ENCODE measurements around the gene SIRT6. TPM values are rescaled to one million over a fixed set of nuclear protein-coding genes. Genes with fewer than 3 reads are reported as not detected.
A peak's percentile ranks its signal among the peaks of the same experiment; 100 is the strongest.
"Not testable (repeated sequence)": the region's sequence is repeated elsewhere in the genome, so short reads cannot be mapped to it uniquely, and the experiment has no call there.

SIRT6 gene
- total RNA-seq, 1 experiment from 2014 or later: 23.0 TPM

DNA sequence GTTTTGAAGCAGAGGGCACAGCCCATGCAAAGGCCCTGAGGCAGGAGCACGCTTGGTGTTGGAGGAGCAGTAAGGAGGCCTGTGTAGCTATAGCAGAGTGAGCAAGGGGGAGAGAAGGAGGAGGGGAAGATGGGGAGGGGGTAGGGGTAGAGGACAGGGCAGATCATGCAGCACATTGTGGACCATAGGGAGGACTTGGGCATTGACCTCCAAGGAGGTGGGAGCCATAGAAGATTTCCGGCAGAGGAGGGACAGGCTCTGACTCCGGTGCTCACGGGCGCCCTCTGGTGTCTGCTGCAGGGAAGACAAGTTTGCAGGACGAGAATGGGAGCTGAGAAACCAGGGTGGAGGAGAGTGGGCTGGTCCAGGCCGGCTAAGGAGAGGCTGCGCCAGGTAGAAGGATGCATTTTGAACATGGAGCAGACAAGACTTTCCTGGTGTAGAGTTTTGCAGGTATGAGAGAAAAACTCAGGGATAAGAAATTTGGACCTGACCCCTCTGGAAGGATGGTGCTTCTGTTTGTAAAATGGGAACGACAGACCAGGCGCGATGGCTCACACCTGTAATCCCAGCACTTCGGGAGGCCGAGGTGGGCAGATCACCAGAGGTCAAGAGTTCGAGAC, 42.6 kb downstream of the SIRT6 start:
- Histone ChIP-seq H3K9me3 (ENCODE audit: low read length) (no peaks in the 10 kb centered on the region), H3K27ac (ENCODE audit: low read length) (no peak overlapping the region), H4K20me1 (ENCODE audit: insufficient read depth, low read depth, low read length) (no peaks in the 10 kb centered on the region), H3K4me2 (ENCODE audit: low read depth, low read length, poor library complexity, severe bottlenecking) (no peak overlapping the region), H3K9me2 (replicated peaks; ENCODE audit: insufficient read depth, low read length) (no peaks in the 10 kb centered on the region), H3K79me2 (ENCODE audit: low read length) (no peaks in the 10 kb centered on the region), H3K9ac (ENCODE audit: low read length) (no peak overlapping the region), H2AFZ (ENCODE audit: low read length) (no peak overlapping the region), H3K36me3 (ENCODE audit: insufficient read depth, low read length) (no peaks in the 10 kb centered on the region), H3K4me3 (ENCODE audit: low read length) (no peak overlapping the region), H3K4me1 (ENCODE audit: low read length) (0 out of 2 replicates have a peak, but pooled peaks cover 2% of the 10 kb centered on the region), H3K27me3 (ENCODE audit: low read length) (no peaks in the 10 kb centered on the region)
- DNase-seq: peak; percentile 92

DNA sequence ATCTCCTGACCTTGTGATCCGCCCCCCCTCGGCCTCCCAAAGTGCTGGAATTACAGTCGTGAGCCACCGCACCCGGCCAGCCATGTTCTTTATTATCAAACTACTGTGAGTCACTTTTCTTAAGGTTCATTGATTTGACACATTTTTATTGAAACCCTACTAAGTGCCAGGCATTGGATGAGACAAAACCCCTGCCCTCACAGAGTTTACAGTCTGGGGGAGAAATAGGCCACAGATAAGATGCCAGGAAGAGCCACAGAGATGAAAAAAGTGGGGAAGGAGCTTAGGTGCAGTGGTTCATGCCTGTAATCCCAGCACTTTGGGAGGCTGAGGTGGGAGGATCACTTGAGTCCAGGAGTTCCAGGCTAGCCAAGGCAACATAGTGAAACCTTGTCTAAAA, 43.9 kb downstream of the SIRT6 start:
- H3K9me3 ChIP-seq (ENCODE audit: low read length): no peaks in the 10 kb centered on the region
- no peaks in the 10 kb centered on the region for H3K79me2 ChIP-seq (ENCODE audit: low read length)
- H3K4me1 ChIP-seq (ENCODE audit: low read length): 0 out of 2 replicates have a peak, but pooled peaks cover 2% of the 10 kb centered on the region
- DNase-seq: no peak
- no peaks in the 10 kb centered on the region for H3K9me2 ChIP-seq (replicated peaks; ENCODE audit: insufficient read depth, low read length)
- no peak overlapping the region for H3K4me3 ChIP-seq (ENCODE audit: low read length)
- H2AFZ ChIP-seq (ENCODE audit: low read length): no peak overlapping the region
- H3K27me3 ChIP-seq (ENCODE audit: low read length): no peaks in the 10 kb centered on the region
- H3K36me3 ChIP-seq (ENCODE audit: insufficient read depth, low read length): no peaks in the 10 kb centered on the region
- H3K4me2 ChIP-seq (ENCODE audit: low read depth, low read length, poor library complexity, severe bottlenecking): no peak overlapping the region
- H3K9ac ChIP-seq (ENCODE audit: low read length): no peak overlapping the region
- no peaks in the 10 kb centered on the region for H4K20me1 ChIP-seq (ENCODE audit: insufficient read depth, low read depth, low read length)
- no peak overlapping the region for H3K27ac ChIP-seq (ENCODE audit: low read length)

GRCh38 chr19:4136680-4137088, 45.7 kb downstream of the SIRT6 start:
- no peak overlapping the region for H2AFZ ChIP-seq (ENCODE audit: low read length)
- H3K4me2 ChIP-seq (ENCODE audit: low read depth, low read length, poor library complexity, severe bottlenecking): no peak overlapping the region
- no peaks in the 10 kb centered on the region for H3K9me2 ChIP-seq (replicated peaks; ENCODE audit: insufficient read depth, low read length)
- no peaks in the 10 kb centered on the region for H3K36me3 ChIP-seq (ENCODE audit: insufficient read depth, low read length)
- H3K9me3 ChIP-seq (ENCODE audit: low read length): no peaks in the 10 kb centered on the region
- no peak overlapping the region for H3K4me3 ChIP-seq (ENCODE audit: low read length)
- H4K20me1 ChIP-seq (ENCODE audit: insufficient read depth, low read depth, low read length): no peaks in the 10 kb centered on the region
- H3K27ac ChIP-seq (ENCODE audit: low read length): no peak overlapping the region
- H3K4me1 ChIP-seq (ENCODE audit: low read length): 0 out of 2 replicates have a peak, but pooled peaks cover 2% of the 10 kb centered on the region
- H3K27me3 ChIP-seq (ENCODE audit: low read length): no peaks in the 10 kb centered on the region
- no peak for DNase-seq
- H3K79me2 ChIP-seq (ENCODE audit: low read length): no peaks in the 10 kb centered on the region
- H3K9ac ChIP-seq (ENCODE audit: low read length): no peak overlapping the region

- H3K36me3 ChIP-seq (ENCODE audit: insufficient read depth, low read length); H3K79me2 ChIP-seq (ENCODE audit: low read length); H3K27me3 ChIP-seq (ENCODE audit: low read length); H3K4me3 ChIP-seq (ENCODE audit: low read length); H3K4me1 ChIP-seq (ENCODE audit: low read length); H3K9me2 ChIP-seq (replicated peaks; ENCODE audit: insufficient read depth, low read length); H3K27ac ChIP-seq (ENCODE audit: low read length); H4K20me1 ChIP-seq (ENCODE audit: insufficient read depth, low read depth, low read length); H3K4me2 ChIP-seq (ENCODE audit: low read depth, low read length, poor library complexity, severe bottlenecking); DNase-seq; H2AFZ ChIP-seq (ENCODE audit: low read length); H3K9ac ChIP-seq (ENCODE audit: low read length); H3K9me3 ChIP-seq (ENCODE audit: low read length): not testable (repeated sequence)
These were observed 47.0 kb downstream of the SIRT6 start for GRCh38 chr19:4135386-4135785.

DNA sequence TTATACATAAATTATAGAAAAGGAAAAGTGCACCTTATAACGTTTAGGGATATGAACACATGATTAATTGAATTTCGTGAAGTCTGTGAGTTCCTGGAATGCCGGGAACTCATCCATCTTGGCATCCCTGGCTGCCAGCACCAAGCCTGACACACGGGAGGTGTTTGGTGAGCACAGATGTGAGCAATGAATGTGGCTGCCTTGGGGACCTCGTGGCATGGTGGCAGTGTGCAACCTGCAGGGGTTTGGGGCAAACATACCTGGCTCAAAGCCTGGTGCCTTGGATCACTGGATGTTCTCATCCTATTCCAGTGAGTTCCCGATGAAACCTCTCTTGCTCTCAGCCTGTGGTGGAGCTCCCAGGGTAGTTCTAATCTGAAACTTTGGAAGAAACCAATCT, 48.0 kb downstream of the SIRT6 start:
- Histone ChIP-seq H2AFZ (ENCODE audit: low read length) (no peak overlapping the region), H3K4me1 (ENCODE audit: low read length) (no peaks in the 10 kb centered on the region), H3K9me3 (ENCODE audit: low read length) (no peaks in the 10 kb centered on the region), H3K79me2 (ENCODE audit: low read length) (no peaks in the 10 kb centered on the region), H4K20me1 (ENCODE audit: insufficient read depth, low read depth, low read length) (no peaks in the 10 kb centered on the region), H3K9ac (ENCODE audit: low read length) (no peak overlapping the region), H3K9me2 (replicated peaks; ENCODE audit: insufficient read depth, low read length) (no peaks in the 10 kb centered on the region), H3K4me3 (ENCODE audit: low read length) (no peak overlapping the region), H3K4me2 (ENCODE audit: low read depth, low read length, poor library complexity, severe bottlenecking) (no peak overlapping the region), H3K27me3 (ENCODE audit: low read length) (no peaks in the 10 kb centered on the region), H3K36me3 (ENCODE audit: insufficient read depth, low read length) (no peaks in the 10 kb centered on the region), H3K27ac (ENCODE audit: low read length) (no peak overlapping the region)
- DNase-seq: no peak

- no peak overlapping the region for H2AFZ ChIP-seq (ENCODE audit: low read length)
These were observed 51.5 kb downstream of the SIRT6 start for GRCh38 chr19:4130744-4131438.

DNA sequence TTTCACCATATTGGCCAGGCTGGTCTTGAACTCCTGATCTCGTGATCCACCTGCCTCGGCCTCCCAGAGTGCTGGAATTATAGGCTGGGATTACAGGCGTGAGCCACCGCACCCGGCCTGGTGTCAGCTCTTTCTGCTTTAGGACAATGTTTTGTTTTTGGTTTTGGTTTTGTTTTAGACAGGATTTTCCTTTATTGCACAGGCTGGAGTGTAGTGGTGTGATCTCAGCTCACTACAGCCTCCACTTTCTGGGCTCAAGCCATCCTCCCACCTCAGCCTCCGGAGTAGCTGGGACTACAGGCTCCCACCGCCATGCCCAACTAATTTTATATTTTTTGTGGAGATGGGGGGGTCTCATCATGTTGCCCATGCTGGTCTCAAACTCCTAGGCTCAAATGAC, 53.3 kb downstream of the SIRT6 start:
- H3K9me3 ChIP-seq (ENCODE audit: low read length); H3K27me3 ChIP-seq (ENCODE audit: low read length); H4K20me1 ChIP-seq (ENCODE audit: insufficient read depth, low read depth, low read length); H3K4me3 ChIP-seq (ENCODE audit: low read length); H3K9ac ChIP-seq (ENCODE audit: low read length); H3K79me2 ChIP-seq (ENCODE audit: low read length); H3K4me2 ChIP-seq (ENCODE audit: low read depth, low read length, poor library complexity, severe bottlenecking); H2AFZ ChIP-seq (ENCODE audit: low read length); H3K9me2 ChIP-seq (replicated peaks; ENCODE audit: insufficient read depth, low read length); H3K36me3 ChIP-seq (ENCODE audit: insufficient read depth, low read length); H3K27ac ChIP-seq (ENCODE audit: low read length); H3K4me1 ChIP-seq (ENCODE audit: low read length); DNase-seq: not testable (repeated sequence)

More at GRCh38 chr19:4130744-4131438, 51.5 kb downstream of the SIRT6 start:
- H3K4me3 ChIP-seq (ENCODE audit: low read length): no peak overlapping the region
- H3K4me2 ChIP-seq (ENCODE audit: low read depth, low read length, poor library complexity, severe bottlenecking): no peak overlapping the region
- no peak overlapping the region for H3K27ac ChIP-seq (ENCODE audit: low read length)
- no peaks in the 10 kb centered on the region for H3K27me3 ChIP-seq (ENCODE audit: low read length)
- H3K9me2 ChIP-seq (replicated peaks; ENCODE audit: insufficient read depth, low read length): no peaks in the 10 kb centered on the region
- no peaks in the 10 kb centered on the region for H3K36me3 ChIP-seq (ENCODE audit: insufficient read depth, low read length)
- H3K9me3 ChIP-seq (ENCODE audit: low read length): no peaks in the 10 kb centered on the region
- no peaks in the 10 kb centered on the region for H3K4me1 ChIP-seq (ENCODE audit: low read length)
- no peaks in the 10 kb centered on the region for H3K79me2 ChIP-seq (ENCODE audit: low read length)
- no peak for DNase-seq
- H4K20me1 ChIP-seq (ENCODE audit: insufficient read depth, low read depth, low read length): no peaks in the 10 kb centered on the region
- H3K9ac ChIP-seq (ENCODE audit: low read length): no peak overlapping the region

GRCh38 chr19:4127322-4127721, 55.0 kb downstream of the SIRT6 start:
- H3K4me2 ChIP-seq (ENCODE audit: low read depth, low read length, poor library complexity, severe bottlenecking); H3K9me2 ChIP-seq (replicated peaks; ENCODE audit: insufficient read depth, low read length); H3K4me3 ChIP-seq (ENCODE audit: low read length); H3K9me3 ChIP-seq (ENCODE audit: low read length); H3K9ac ChIP-seq (ENCODE audit: low read length); H3K27me3 ChIP-seq (ENCODE audit: low read length); H3K36me3 ChIP-seq (ENCODE audit: insufficient read depth, low read length); H2AFZ ChIP-seq (ENCODE audit: low read length); H4K20me1 ChIP-seq (ENCODE audit: insufficient read depth, low read depth, low read length); DNase-seq; H3K27ac ChIP-seq (ENCODE audit: low read length): not testable (repeated sequence)
- Histone ChIP-seq H3K79me2 (ENCODE audit: low read length) (peaks cover 14% of the 10 kb centered on the region), H3K4me1 (ENCODE audit: low read length) (peaks cover 15% of the 10 kb centered on the region)
